ENCODE data around the gene RABGAP1.

RABGAP1 gene

DNA sequence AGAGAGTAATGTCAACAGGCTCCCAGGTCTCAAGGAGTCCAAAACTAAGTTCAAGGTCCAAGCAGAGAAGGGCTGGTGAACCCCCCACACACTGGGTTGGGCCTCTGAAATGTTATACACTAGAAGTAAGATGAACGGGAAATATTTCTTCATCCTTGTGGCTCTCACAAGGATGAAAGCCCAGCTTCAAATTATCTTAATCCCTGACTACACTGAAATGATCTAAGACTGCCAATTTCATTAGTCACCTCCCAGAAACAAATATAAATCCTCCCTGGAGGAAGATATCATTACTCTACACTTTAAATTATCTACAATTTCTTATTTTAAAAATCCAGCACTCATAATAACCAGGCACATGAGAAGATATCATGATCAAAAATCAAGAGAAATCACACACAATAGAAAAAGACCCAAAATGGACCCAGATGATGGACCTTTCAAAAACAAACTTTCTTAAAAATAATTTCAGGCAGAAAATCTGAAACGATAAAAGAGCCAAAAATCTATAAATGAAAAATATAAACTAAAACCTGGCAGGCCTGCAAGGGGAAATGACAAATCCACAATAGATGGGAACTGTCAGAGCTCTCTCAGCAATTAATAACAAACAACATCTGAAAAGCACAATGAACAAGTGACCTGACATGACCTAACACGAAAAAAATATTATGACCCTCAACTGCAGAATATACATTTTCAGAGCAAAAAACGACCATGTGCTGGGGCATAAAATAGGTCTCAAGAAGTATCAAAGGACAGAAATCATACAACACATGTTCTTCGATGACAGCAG, 210.1 kb downstream of the RABGAP1 start:
- H3K4me1 Mint-ChIP-seq: no peaks in the 10 kb centered on the region

More for the DNA sequence above, 210.1 kb downstream of the RABGAP1 start:
- no peaks in the 10 kb centered on the region for H3K27me3 Mint-ChIP-seq
- ATAC-seq: no peak
- H3K4me3 Mint-ChIP-seq: no peak overlapping the region
- no peaks in the 10 kb centered on the region for H3K9me3 Mint-ChIP-seq
- no peak overlapping the region for H3K27ac Mint-ChIP-seq
- DNase-seq: no peak
